Limb (tissue), 2 donors: ENCODE results near the gene KCNJ5.

Source experiments
- DNase-seq, 2 donors: peaks; one replicate each; pipeline ENCODE4 v3.0.0-alpha.2; 2016; ENCODE audit errors: extremely low spot score in 2 of 2

The KCNJ5 gene

GRCh38 chr11:128955636-128956035, 64.5 kb downstream of the KCNJ5 start:
- DNase-seq = no peak

- DNase-seq = peak; percentile 50 to 78
Measured at GRCh38 chr11:128956401-128957201, 65.4 kb downstream of the KCNJ5 start.

DNA sequence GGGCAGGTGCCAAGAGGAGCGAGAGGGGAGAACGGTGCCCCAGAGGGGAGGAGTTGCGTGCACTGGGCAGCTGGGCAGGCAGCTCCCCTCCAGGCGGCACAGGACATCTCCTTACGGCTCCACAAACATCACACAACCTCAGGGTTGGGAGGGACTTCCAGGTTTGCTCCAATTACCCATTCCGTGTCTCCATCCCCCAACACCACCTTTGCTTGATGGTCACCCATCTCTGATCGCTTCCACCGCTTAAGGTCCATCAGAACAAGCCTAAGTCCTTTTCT, 66.0 kb downstream of the KCNJ5 start:
- DNase-seq = no peak

DNA sequence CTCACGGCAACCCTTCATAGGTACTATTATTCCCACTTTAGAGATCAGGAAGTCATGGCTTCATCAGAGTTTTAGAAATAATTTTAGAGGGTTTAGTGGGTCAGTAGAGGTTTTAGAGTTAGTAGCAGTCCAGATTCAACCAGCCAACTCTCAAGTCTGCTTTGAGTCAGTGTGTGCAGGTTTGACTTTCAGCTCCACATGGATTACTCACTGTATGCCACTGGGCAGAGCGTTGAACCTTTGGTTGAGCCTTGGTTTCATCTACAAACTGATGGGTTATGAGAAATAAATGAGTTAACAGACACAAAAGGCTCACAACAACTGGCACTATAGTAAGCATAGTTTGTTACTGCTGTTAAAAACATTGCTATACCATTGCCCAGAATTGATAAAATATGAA, 70.5 kb downstream of the KCNJ5 start:
- DNase-seq = no peak

DNA sequence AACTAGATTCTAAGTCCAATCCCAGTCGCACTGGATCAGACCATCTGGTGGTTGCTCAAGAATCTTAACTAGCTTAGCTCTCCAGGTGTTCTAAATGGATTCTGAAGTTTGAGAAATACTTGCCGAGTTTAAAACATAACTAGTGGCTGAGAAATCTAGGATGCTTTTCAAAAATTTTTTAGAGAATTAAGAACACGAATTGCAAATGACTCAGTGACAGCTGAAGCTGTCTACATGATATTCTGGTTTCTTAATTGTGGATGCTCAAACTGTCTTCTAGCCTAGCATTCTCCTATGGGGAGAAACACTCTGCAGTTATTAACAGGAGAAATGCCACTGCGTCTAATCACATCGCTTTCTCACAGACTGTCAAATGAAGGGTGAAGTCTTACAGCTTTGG, 71.7 kb downstream of the KCNJ5 start:
- DNase-seq = no peak

DNA sequence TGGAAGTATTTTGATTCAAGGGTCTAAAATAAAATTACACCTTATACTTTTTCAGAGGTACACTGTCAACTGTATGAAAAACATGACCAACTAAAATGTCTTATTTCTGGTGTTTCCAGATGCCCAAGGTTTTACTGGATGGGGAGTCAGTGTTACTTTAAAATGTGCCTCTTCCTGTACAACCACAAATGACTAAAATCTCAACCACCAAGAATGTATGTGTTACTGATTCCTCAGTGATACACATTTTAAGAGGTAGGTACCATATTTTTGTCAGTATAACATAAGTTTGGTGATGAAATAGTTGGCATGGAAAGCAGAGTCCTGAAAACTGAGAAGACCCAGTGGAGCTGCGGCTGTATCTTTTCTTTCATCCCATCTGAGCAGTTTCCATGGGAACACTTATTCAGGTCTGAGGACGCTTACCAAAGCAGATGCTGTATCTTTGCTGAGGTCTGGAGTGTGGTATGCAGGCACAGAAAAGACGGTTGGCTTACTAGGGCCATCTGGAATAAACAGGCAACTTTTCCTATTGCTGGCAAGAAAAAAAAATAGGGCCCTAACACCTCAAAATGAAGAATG, 72.7 kb downstream of the KCNJ5 start:
- DNase-seq = no peak

DNA sequence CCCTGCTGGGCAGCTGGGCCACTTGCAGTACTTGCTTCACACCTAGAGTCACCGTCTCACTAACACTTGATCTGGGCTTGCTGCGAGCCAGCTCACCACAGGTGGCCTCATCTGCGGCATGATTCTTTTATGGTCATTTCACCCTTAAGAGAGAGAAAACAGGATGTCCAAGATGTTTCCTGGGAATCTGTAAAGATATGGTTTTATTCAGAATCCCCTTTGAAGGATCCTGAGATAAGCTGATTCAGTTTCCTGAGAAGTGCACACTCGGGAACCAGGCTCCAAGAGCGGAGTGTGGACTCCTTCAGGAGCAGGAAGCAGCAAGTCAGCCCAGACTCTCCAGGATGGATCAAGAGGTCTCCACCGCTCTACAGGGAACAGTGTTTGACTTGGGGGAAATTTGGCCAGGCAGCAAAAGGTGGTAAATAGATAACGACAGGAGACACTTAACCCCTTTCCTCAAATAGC, 73.3 kb downstream of the KCNJ5 start:
- no peak for DNase-seq

GRCh38 chr11:128965485-128965884, 74.3 kb downstream of the KCNJ5 start:
- no peak for DNase-seq

GRCh38 chr11:128967578-128967977, 76.4 kb downstream of the KCNJ5 start:
- DNase-seq = no peak

DNA sequence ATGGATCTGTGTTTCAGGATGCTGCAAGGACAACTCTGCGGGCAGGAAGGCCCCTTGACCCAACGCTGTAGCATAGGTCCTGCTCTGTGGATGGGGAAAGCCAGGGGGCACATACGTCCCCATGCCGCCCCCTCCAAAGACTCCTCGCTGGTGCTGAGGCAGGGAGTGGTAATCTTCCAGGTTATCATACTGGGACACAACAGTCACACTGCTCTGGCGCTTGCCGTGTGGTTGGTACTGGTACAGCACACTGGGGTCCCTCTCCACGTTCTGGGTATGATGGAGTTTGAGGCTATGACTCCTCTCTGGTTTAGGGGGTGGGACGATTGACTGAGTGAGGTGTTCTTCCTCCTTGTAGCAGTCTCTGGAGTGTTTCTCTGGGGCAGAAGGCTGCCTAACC, 77.8 kb downstream of the KCNJ5 start:
- DNase-seq = no peak
